ENCODE results near the gene DYRK4. TPM values are rescaled to one million over a fixed set of nuclear protein-coding genes. Genes with fewer than 3 reads are reported as not detected.

The DYRK4 gene
- total RNA-seq, 1 experiment from 2014 or later, result 30.6 TPM

GRCh38 chr12:4603421-4603820 lies 41.4 kb downstream of the DYRK4 start:
- DNase-seq (ENCODE audit: low read depth), result no peak
- in situ Hi-C loops (cut with HindIII; ENCODE audit: low pct_unique_long_range_greater_than_20kb, low sequenced_read_pairs), result no loop called here

GRCh38 chr12:4603946-4604345 lies 41.9 kb downstream of the DYRK4 start:
- DNase-seq (ENCODE audit: low read depth), result no peak
- in situ Hi-C loops (cut with HindIII; ENCODE audit: low pct_unique_long_range_greater_than_20kb, low sequenced_read_pairs), result no loop called here

- in situ Hi-C loops (cut with HindIII; ENCODE audit: low pct_unique_long_range_greater_than_20kb, low sequenced_read_pairs), result no loop called here
- DNase-seq (ENCODE audit: low read depth), result peak; percentile 76
Measured at GRCh38 chr12:4604684-4605193, 42.7 kb downstream of the DYRK4 start.

- in situ Hi-C loops (cut with HindIII; ENCODE audit: low pct_unique_long_range_greater_than_20kb, low sequenced_read_pairs), result no loop called here
- DNase-seq (ENCODE audit: low read depth), result no peak
Measured at GRCh38 chr12:4607056-4607455, 45.0 kb downstream of the DYRK4 start.

- in situ Hi-C loops (cut with HindIII; ENCODE audit: low pct_unique_long_range_greater_than_20kb, low sequenced_read_pairs), result no loop called here
- no peak for DNase-seq (ENCODE audit: low read depth)
Measured at GRCh38 chr12:4609071-4609470, 47.1 kb downstream of the DYRK4 start.

GRCh38 chr12:4610481-4610880 lies 48.5 kb downstream of the DYRK4 start:
- in situ Hi-C loops (cut with HindIII; ENCODE audit: low pct_unique_long_range_greater_than_20kb, low sequenced_read_pairs), result no loop called here
- no peak for DNase-seq (ENCODE audit: low read depth)

- no peak for DNase-seq (ENCODE audit: low read depth)
- in situ Hi-C loops (cut with HindIII; ENCODE audit: low pct_unique_long_range_greater_than_20kb, low sequenced_read_pairs), result no loop called here
Measured at GRCh38 chr12:4615667-4616066, 53.7 kb downstream of the DYRK4 start.

GRCh38 chr12:4621511-4621910 lies 59.5 kb downstream of the DYRK4 start:
- in situ Hi-C loops (cut with HindIII; ENCODE audit: low pct_unique_long_range_greater_than_20kb, low sequenced_read_pairs), result no loop called here
- no peak for DNase-seq (ENCODE audit: low read depth)

GRCh38 chr12:4626543-4626942 lies 64.5 kb downstream of the DYRK4 start:
- in situ Hi-C loops (cut with HindIII; ENCODE audit: low pct_unique_long_range_greater_than_20kb, low sequenced_read_pairs), result no loop called here
- DNase-seq (ENCODE audit: low read depth), result no peak

GRCh38 chr12:4628406-4628805 lies 66.4 kb downstream of the DYRK4 start:
- in situ Hi-C loops (cut with HindIII; ENCODE audit: low pct_unique_long_range_greater_than_20kb, low sequenced_read_pairs), result no loop called here

GRCh38 chr12:4630262-4630661 lies 68.3 kb downstream of the DYRK4 start:
- in situ Hi-C loops (cut with HindIII; ENCODE audit: low pct_unique_long_range_greater_than_20kb, low sequenced_read_pairs), result no loop called here
- DNase-seq (ENCODE audit: low read depth), result no peak

More at GRCh38 chr12:4628406-4628805, 66.4 kb downstream of the DYRK4 start:
- DNase-seq (ENCODE audit: low read depth), result no peak

GRCh38 chr12:4643747-4644146 lies 81.7 kb downstream of the DYRK4 start:
- in situ Hi-C loops (cut with HindIII; ENCODE audit: low pct_unique_long_range_greater_than_20kb, low sequenced_read_pairs), result no loop called here
- DNase-seq (ENCODE audit: low read depth), result no peak

- no peak for DNase-seq (ENCODE audit: low read depth)
- in situ Hi-C loops (cut with HindIII; ENCODE audit: low pct_unique_long_range_greater_than_20kb, low sequenced_read_pairs), result no loop called here
Measured at GRCh38 chr12:4645023-4645422, 83.0 kb downstream of the DYRK4 start.

- in situ Hi-C loops (cut with HindIII; ENCODE audit: low pct_unique_long_range_greater_than_20kb, low sequenced_read_pairs), result no loop called here
- DNase-seq (ENCODE audit: low read depth), result no peak
Measured at GRCh38 chr12:4648104-4648500, 86.1 kb downstream of the DYRK4 start.

GRCh38 chr12:4648501-4649357 lies 86.7 kb downstream of the DYRK4 start, which contains the start of the genes AKAP3 and NDUFA9:
Gene AKAP3 (minus strand): TSS chr12:4649051. CDS start chr12:4638196, 10,855 bp downstream.
Gene NDUFA9 (plus strand): TSS chr12:4649114. CDS start chr12:4649127, 13 bp downstream.
- in situ Hi-C loops (cut with HindIII; ENCODE audit: low pct_unique_long_range_greater_than_20kb, low sequenced_read_pairs), result no loop called here
- DNase-seq (ENCODE audit: low read depth), result peak; percentile 80

GRCh38 chr12:4649358-4649661 lies 87.3 kb downstream of the DYRK4 start:
- in situ Hi-C loops (cut with HindIII; ENCODE audit: low pct_unique_long_range_greater_than_20kb, low sequenced_read_pairs), result no loop called here
- DNase-seq (ENCODE audit: low read depth), result no peak

- no peak for DNase-seq (ENCODE audit: low read depth)
- in situ Hi-C loops (cut with HindIII; ENCODE audit: low pct_unique_long_range_greater_than_20kb, low sequenced_read_pairs), result no loop called here
Measured at GRCh38 chr12:4653257-4653656, 91.2 kb downstream of the DYRK4 start.

- in situ Hi-C loops (cut with HindIII; ENCODE audit: low pct_unique_long_range_greater_than_20kb, low sequenced_read_pairs), result no loop called here
- no peak for DNase-seq (ENCODE audit: low read depth)
Measured at GRCh38 chr12:4653691-4654090, 91.7 kb downstream of the DYRK4 start.

All from Caki2 (cell line).